Stimulated activated naive CD8-positive, alpha-beta T cell treated with anti-CD3 and anti-CD28 coated beads, Interleukin-15, Interleukin-2, amounts not matched to agents 100 U/mL and 50 U/mL, for 24 hours (primary cell): ENCODE measurements around the gene TBX1.
"Not testable (repeated sequence)": the region's sequence is repeated elsewhere in the genome, so short reads cannot be mapped to it uniquely, and the experiment has no call there.

Source experiments
- ATAC-seq: fragments of 150-1000 bp; cut with Tn5 transposase; one replicate; pipeline ENCODE4 v1.10.0; 2021
- DNase-seq: peaks from one replicate; pipeline ENCODE4 v3.0.0; 2021

The TBX1 gene

DNA sequence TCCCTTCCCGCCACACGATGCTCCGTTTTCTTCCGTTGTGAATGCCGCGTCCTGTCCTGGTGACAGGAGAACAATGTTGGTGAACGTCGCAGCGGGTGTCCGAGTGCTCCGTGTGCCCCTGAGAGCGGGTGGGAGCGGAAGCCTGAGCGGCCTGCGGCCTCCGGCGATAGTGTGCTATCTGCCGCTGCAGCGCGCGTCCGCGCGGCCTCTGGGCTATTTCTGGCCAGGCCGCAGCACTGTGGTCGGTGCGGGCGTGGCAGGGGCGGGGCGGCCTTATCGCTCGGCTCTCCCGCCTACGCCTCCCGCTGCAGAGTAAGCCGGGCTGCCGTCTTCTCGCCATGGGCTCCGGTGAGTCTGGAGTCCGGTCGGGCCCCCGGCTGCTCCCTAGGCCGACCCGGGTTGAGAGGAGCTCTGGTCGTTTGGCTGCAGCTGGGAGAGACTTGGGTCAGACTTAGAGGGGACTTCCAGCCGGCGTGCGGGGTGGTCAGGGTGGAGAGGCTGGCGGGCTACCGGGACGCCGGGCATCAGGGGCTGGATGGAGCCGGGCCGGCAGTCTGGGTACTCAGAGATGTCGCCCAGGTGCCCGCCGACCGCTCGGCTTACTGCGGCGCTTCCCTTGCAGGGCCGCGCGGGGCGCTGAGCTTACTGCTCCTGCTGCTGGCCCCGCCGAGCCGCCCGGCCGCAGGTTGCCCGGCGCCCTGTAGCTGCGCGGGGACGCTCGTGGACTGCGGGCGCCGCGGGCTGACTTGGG is 37.2 kb upstream of the TBX1 start, which contains the start of gene GP1BB:
Gene GP1BB, plus strand, starts transcription at position 308 of the 751 bp plus-strand sequence. Its CDS starts 31 bp downstream, at position 339.
- ATAC-seq: peak; percentile 14
- DNase-seq: peak; percentile 50

GRCh38 chr22:19723983-19724827 is 36.4 kb upstream of the TBX1 start:
- ATAC-seq (peak; percentile 73), DNase-seq (peak; percentile 59)

DNA sequence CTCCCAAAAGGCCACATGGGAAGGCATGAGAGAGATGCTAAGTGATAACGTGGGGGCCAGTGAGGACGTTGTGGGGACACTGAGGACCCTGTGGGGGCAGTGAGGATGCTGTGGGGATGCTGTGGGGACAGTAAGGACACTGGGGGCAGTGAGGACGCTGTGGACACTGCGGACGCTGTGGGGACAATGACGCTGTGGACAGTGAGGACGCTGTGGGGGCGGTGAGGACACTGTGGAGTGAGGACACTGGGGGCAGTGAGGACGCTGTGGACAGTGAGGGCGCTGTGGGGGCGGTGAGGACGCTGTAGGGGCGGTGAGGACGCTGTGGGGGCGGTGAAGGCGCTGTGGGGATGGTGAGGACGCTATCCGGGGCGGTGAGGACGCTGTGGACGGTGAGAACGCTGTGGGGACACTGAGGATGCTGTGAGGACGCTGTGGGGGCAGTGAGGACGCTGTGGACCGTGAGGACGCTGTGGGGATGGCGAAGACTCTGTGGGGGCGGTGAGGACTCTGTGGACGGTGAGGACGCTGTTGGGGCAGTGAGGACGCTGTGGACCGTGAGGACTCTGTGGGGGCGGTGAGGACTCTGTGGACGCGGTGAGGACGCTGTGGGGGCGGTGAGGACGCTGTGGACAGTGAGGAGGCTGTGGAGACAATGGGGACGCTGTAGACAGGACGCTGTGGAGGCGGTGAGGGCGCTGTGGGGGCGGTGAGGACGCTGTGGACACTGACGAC is 35.5 kb upstream of the TBX1 start:
- ATAC-seq: no peak
- DNase-seq: no peak

- DNase-seq, ATAC-seq: not testable (repeated sequence)
Observed at GRCh38 chr22:19726064-19726788, 34.4 kb upstream of the TBX1 start.

- ATAC-seq (no peak), DNase-seq (no peak)
Observed at GRCh38 chr22:19727310-19728150, 33.0 kb upstream of the TBX1 start.

DNA sequence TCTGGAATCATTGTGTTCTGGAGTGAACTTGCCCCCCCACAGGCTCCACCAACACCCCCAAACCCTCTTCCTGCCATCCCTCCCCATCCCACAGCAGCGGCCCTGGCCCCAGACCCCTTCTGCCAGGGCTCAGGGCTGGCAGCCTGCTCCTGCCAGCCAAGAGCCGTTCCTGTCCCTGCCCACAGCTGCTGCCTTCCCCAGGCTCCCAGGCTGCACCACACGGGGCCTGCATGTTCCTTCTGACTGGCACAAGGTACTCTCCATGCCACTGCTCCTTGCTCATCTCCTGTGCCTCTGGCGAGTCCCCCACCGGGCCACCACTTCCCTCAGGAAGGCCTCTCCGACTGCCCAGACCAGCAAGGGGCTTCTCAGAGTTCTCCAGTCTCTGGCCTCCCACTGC is 32.3 kb upstream of the TBX1 start:
- ATAC-seq: no peak

DNA sequence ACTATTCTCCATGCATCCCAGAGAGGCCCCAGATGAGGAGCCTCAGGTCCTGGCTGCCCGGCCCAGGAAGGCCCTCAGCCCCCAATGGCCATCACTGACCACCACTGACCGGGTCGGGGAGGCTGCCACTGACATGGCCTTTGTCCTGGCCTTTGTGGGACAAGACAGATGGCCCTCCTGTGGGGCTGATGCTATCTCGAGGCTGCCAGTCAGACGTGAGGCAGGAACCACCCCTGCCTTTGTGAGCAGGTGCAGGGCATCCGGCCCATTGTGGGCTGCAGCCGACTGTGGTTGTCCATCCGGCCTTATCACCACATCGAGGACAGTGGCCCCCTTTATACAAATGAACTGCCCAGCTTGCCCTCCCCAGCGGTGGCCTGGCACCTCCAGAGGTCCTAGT is 31.7 kb upstream of the TBX1 start:
- ATAC-seq (no peak), DNase-seq (no peak)

More for the DNA sequence above, 32.3 kb upstream of the TBX1 start:
- DNase-seq: no peak

- ATAC-seq: no peak
- DNase-seq: no peak
Observed at GRCh38 chr22:19729507-19729906, 31.1 kb upstream of the TBX1 start.

GRCh38 chr22:19730198-19730597 is 30.4 kb upstream of the TBX1 start:
- DNase-seq: no peak
- ATAC-seq: peak; percentile 3

GRCh38 chr22:19730655-19731360 is 29.8 kb upstream of the TBX1 start:
- DNase-seq (peak; percentile 92), ATAC-seq (peak; percentile 72)

GRCh38 chr22:19731361-19732135 is 29.0 kb upstream of the TBX1 start:
- DNase-seq (no peak), ATAC-seq (no peak)

GRCh38 chr22:19732403-19733113 is 28.0 kb upstream of the TBX1 start:
- ATAC-seq (no peak), DNase-seq (no peak)

DNA sequence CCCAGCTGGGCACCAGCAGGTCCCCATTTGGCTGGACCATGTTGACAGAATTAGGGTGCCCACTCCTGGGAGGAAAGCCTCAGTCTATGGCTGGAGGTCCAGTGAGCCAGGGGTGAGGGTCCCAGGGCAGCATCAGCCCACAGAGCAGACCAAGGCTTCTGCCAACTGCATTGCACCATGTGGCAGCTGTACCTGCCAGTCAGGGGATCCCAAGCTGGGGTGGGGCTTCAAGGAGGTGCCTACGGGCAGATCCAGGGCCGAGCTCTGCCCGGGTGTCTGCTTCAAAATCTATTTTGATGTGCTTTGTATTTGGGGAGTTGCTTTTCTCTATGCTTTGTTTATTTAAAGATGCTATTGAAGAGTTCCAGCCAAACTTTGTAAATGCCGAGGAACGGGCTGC is 26.8 kb upstream of the TBX1 start:
- no peak for DNase-seq
- ATAC-seq: no peak

GRCh38 chr22:19734163-19734562 is 26.4 kb upstream of the TBX1 start:
- ATAC-seq (no peak), DNase-seq (no peak)

DNA sequence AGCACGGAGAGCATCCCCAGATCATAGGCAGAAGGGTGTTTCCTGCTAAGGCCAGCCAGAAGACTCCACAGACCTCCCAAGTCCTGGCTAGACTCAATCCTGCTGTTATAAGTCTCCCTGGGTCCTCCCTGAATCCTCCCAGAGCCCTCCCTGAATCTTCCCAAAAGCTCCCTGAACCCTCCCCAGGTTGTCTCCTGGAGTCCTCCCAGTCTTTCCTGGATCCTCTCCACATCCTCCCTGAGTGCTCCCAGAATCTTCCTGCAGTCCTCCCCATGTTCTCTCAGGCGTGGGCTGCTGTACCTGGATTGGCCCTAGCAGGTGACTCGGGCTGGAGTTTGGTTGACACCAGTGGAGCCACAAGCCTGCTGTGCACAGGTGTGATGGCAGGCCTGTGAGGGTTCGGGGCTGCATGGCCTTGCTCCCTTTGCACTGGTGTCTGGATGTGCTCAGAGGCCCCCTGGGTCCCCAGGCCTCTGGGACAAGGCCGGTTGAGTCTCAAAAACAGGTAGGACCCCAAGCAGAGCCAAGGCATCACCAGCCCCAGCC is 25.7 kb upstream of the TBX1 start:
- ATAC-seq: no peak
- DNase-seq: no peak

DNA sequence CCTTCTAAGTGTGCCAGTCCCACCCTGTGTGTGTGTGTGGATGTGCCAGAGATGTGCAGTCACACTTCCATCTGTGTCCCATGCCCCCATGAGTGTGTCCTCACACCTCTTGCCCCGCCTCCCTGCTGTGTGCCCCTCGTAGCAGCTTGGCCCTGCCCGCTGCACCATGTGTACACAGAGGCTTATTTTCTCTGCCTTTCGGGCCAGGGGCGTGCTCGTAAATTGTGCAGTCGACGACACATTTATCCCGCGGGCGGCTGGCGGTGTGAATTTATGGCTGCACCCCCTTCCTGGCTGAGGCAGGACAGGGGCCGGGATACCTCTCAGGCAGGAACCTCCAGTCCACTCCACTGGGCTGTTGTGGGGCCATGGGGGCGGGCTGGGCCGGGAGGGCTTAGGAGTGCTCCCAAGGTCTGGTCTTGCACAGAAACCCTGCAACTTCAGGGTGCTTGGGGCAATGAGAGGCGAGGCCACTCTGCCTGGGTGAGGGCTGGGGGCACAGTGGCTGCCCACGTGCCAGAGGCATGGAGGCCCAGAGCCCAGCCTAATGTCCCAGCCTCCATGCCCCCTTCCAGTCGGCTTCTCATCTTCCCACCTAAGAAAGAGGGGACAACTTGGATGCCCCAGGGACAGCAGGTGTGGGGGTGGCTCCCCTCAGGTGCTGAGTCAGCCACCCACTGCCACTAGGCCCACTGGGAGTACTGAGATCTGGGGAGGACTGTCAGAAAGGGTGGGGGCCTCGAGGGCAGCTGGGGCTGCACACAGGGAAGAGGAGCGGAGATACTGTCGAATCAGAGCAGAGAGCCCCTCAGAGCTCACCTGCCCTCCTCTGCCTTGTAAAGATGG is 24.7 kb upstream of the TBX1 start:
- DNase-seq (no peak), ATAC-seq (no peak)

DNA sequence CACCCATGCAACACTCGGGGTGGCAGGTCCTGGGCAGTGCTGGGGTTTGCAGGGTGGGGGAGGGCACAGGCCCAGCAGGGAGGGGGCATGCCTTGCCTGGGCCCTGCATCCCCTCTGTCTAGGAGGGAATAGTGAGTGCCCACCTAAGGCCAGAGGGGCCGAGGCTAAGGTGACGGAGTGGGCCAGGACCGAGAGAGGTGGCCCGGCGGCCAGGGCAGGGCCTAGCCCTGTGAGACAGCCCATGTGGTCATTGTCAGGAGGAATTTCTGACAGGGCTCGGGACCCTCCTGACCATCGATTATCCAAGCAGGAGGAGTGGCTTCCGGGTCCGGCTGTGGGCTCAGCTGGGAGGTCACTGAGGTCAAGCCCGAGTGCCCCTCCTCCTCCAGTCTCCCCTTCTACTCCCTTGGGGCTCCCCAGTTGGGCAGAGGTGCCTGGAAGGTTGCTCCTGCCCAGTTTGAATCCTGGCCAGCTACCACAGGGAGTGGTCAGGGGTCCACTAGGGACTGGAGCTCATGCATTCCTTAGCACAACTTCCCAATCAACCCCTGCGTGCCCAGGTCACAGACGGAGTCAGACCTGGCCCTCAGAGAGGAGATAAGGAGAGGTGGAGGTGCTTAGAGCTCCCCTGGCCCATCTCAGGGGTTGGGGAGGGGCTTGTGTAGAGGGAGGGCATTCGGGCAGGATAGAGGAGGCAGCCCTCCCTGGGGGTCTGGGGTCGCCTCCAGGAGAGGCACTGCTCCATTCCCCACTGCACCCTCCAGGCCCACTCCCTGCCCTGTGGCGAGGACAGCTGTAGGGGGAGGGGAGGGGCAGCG is 22.5 kb upstream of the TBX1 start:
- no peak for ATAC-seq
- DNase-seq: no peak
